Hepatocyte (in vitro differentiated cells): ENCODE data around the gene CALB2. TPM values are rescaled to one million over a fixed set of nuclear protein-coding genes. Genes with fewer than 3 reads are reported as not detected.

Experiments used
- DNase-seq: peaks from one replicate; pipeline ENCODE4 v3.0.0-alpha.2; 2016; ENCODE audit warnings: low spot score
- H2AFZ ChIP-seq: fragments of 200-600 bp; sonication (generic); 2 replicates; pipeline ENCODE4 v1.6.0; 2016; ENCODE audit warnings: antibody characterized with exemption, mild to moderate bottlenecking
- H3K27ac ChIP-seq: fragments of 200-600 bp; sonication (generic); 2 replicates; pipeline ENCODE4 v1.5.1; 2016; ENCODE audit warnings: mild to moderate bottlenecking
- H3K27me3 ChIP-seq: fragments of 200-600 bp; sonication (generic); 2 replicates; pipeline ENCODE4 v1.6.1; 2016
- H3K36me3 ChIP-seq: fragments of 200-600 bp; sonication (generic); replicated peaks from 2 replicates; pipeline ENCODE4 v1.5.1; 2016; ENCODE audit warnings: low read depth; ENCODE audit not compliant: insufficient read depth
- H3K4me1 ChIP-seq: fragments of 200-600 bp; sonication (generic); 2 replicates; pipeline ENCODE4 v1.5.1; 2016; ENCODE audit warnings: mild to moderate bottlenecking, moderate library complexity; ENCODE audit not compliant: insufficient read depth
- H3K4me2 ChIP-seq: fragments of 200-600 bp; sonication (generic); 2 replicates; pipeline ENCODE4 v1.6.0; 2016
- H3K4me3 ChIP-seq: fragments of 200-600 bp; sonication (generic); 2 replicates; pipeline ENCODE4 v1.5.1; 2016; ENCODE audit warnings: mild to moderate bottlenecking
- H3K79me2 ChIP-seq: fragments of 200-600 bp; sonication (generic); 2 replicates; pipeline ENCODE4 v1.6.0; 2017; ENCODE audit warnings: mild to moderate bottlenecking
- H3K9me2 ChIP-seq: fragments of 200-600 bp; sonication (generic); replicated peaks from 2 replicates; pipeline ENCODE4 v1.6.0; 2017; ENCODE audit warnings: mild to moderate bottlenecking; ENCODE audit not compliant: insufficient read depth
- H3K9me3 ChIP-seq: fragments of 200-600 bp; sonication (generic); 2 replicates; pipeline ENCODE4 v1.5.1; 2016; ENCODE audit warnings: low read depth, mild to moderate bottlenecking
- H4K20me1 ChIP-seq: fragments of 200-600 bp; sonication (generic); 2 replicates; pipeline ENCODE4 v1.6.0; 2016; ENCODE audit warnings: mild to moderate bottlenecking; ENCODE audit not compliant: insufficient read depth, poor library complexity, severe bottlenecking
- CTCF ChIP-seq: fragments of 200-600 bp; sonication (generic); IDR thresholded peaks from 2 replicates; pipeline ENCODE4 v1.5.1; 2016; ENCODE audit warnings: antibody characterized with exemption, mild to moderate bottlenecking; ENCODE audit not compliant: poor library complexity
- EZH2 ChIP-seq: fragments of 200-600 bp; sonication (generic); IDR thresholded peaks from 2 replicates; pipeline ENCODE4 v1.6.1; 2016; ENCODE audit warnings: antibody characterized with exemption, mild to moderate bottlenecking, borderline replicate concordance
- EZH2phosphoT487 ChIP-seq: fragments of 200-600 bp; sonication (generic); IDR thresholded peaks from one replicate; pipeline ENCODE4 v1.6.1; 2018; ENCODE audit warnings: antibody characterized with exemption, mild to moderate bottlenecking, low read depth, moderate library complexity; ENCODE audit not compliant: unreplicated experiment, severe bottlenecking
- WGBS: methylation state at CpG from one replicate; pipeline ENCODE4 v1.1.6; 2016; ENCODE audit warnings: low lambda C conversion rate; ENCODE audit errors: missing lambda C conversion rate; 5-methylcytosine and 5-hydroxymethylcytosine counted together
- polyA plus RNA-seq: library from polyadenylated mRNA; unstranded; fragments of >200 nt; fragmentation: Nextera tagmentation; extraction: Ambion mirVana; gene quantifications from 2 replicates; pipeline ENCODE4 v1.2.1, GENCODE V29; 2016
- total RNA-seq: library from RNA; depleted of rRNA; stranded (reverse); fragments of >200 nt; gene quantifications from 2 replicates; pipeline ENCODE4 v1.2.3, GENCODE V29; 2014

The CALB2 gene
- total and polyA plus RNA-seq, 2 experiments from 2014 or later = 2.3 to 6.5 TPM

GRCh38 chr16:71351558-71351901, 7.0 kb upstream of the CALB2 start:
- no peaks in the 10 kb centered on the region for H3K4me1 ChIP-seq
- WGBS = 82% methylated on average over 4 of the region's 5 CpGs
- no peak overlapping the region for H2AFZ ChIP-seq
- no peaks in the 10 kb centered on the region for H3K36me3 ChIP-seq
- no peaks in the 10 kb centered on the region for H3K9me2 ChIP-seq
- H3K79me2 ChIP-seq = no peaks in the 10 kb centered on the region
- H3K27me3 ChIP-seq = peaks cover 4% of the 10 kb centered on the region
- no peak overlapping the region for H3K4me3 ChIP-seq
- no peak for TF ChIP-seq EZH2
- TF ChIP-seq CTCF = no peak
- TF ChIP-seq EZH2phosphoT487 = no peak
- H4K20me1 ChIP-seq = no peaks in the 10 kb centered on the region
- H3K9me3 ChIP-seq = no peaks in the 10 kb centered on the region
- no peak overlapping the region for H3K27ac ChIP-seq
- DNase-seq = no peak
- H3K4me2 ChIP-seq = no peak overlapping the region

- Histone ChIP-seq H3K4me1 (no peaks in the 10 kb centered on the region), H3K9me2 (no peaks in the 10 kb centered on the region), H3K79me2 (no peaks in the 10 kb centered on the region), H3K4me2 (no peak overlapping the region), H3K27me3 (peaks cover 9% of the 10 kb centered on the region), H3K27ac (no peak overlapping the region), H2AFZ (no peak overlapping the region), H3K36me3 (no peaks in the 10 kb centered on the region), H4K20me1 (no peaks in the 10 kb centered on the region), H3K4me3 (no peak overlapping the region), H3K9me3 (no peaks in the 10 kb centered on the region)
- TF ChIP-seq EZH2phosphoT487 (no peak), EZH2 (no peak), CTCF (no peak)
- no peak for DNase-seq
- 81% methylated on average over 3 of the region's 3 CpGs for WGBS
Measured at GRCh38 chr16:71352466-71352865, 6.1 kb upstream of the CALB2 start.

GRCh38 chr16:71352963-71353460, 5.5 kb upstream of the CALB2 start:
- no peak overlapping the region for H3K4me3 ChIP-seq
- no peaks in the 10 kb centered on the region for H3K36me3 ChIP-seq
- no peak for DNase-seq
- H3K4me1 ChIP-seq = no peaks in the 10 kb centered on the region
- TF ChIP-seq CTCF = no peak
- no peak for TF ChIP-seq EZH2
- no peak for TF ChIP-seq EZH2phosphoT487
- no peaks in the 10 kb centered on the region for H3K79me2 ChIP-seq
- no peaks in the 10 kb centered on the region for H3K9me2 ChIP-seq
- H3K27ac ChIP-seq = no peak overlapping the region
- peaks cover 12% of the 10 kb centered on the region for H3K27me3 ChIP-seq
- no peak overlapping the region for H3K4me2 ChIP-seq
- no peak overlapping the region for H2AFZ ChIP-seq
- H4K20me1 ChIP-seq = no peaks in the 10 kb centered on the region
- H3K9me3 ChIP-seq = no peaks in the 10 kb centered on the region
- WGBS = 76% methylated on average over 1 of the region's 1 CpG

- Histone ChIP-seq H3K4me3 (no peak overlapping the region), H2AFZ (no peak overlapping the region), H3K27me3 (peaks cover 12% of the 10 kb centered on the region), H4K20me1 (no peaks in the 10 kb centered on the region), H3K9me3 (no peaks in the 10 kb centered on the region), H3K36me3 (no peaks in the 10 kb centered on the region), H3K9me2 (no peaks in the 10 kb centered on the region), H3K4me2 (no peak overlapping the region), H3K4me1 (peaks cover 2% of the 10 kb centered on the region), H3K27ac (no peak overlapping the region), H3K79me2 (no peaks in the 10 kb centered on the region)
- TF ChIP-seq EZH2phosphoT487 (no peak), CTCF (no peak), EZH2 (no peak)
- 69% methylated on average over 5 of the region's 5 CpGs for WGBS
- no peak for DNase-seq
Measured at GRCh38 chr16:71353736-71354135, 4.8 kb upstream of the CALB2 start.
